GM12864 (cell line): Measurements from ENCODE around the gene RNF123.

Experiments used
- DNase-seq: peaks from one replicate; pipeline ENCODE4 v3.0.0-alpha.2; 2011; ENCODE audit warnings: low read depth
- H3K4me3 ChIP-seq: 2 replicates; pipeline ENCODE4 v1.5.1; 2011; ENCODE audit warnings: mild to moderate bottlenecking, low read depth, low read length, control low read depth
- CTCF ChIP-seq: IDR thresholded peaks from 2 replicates; pipeline ENCODE4 v1.5.1; 2011; ENCODE audit warnings: low read depth, mild to moderate bottlenecking, moderate library complexity, low read length, control low read depth, inconsistent platforms; ENCODE audit errors: missing control alignments

The RNF123 gene

GRCh38 chr3:49665822-49666519, 23.4 kb upstream of the RNF123 start:
- no peak for DNase-seq
- TF ChIP-seq CTCF: no peak
- H3K4me3 ChIP-seq: no peak overlapping the region

- H3K4me3 ChIP-seq: no peak overlapping the region
- DNase-seq: no peak
- no peak for TF ChIP-seq CTCF
Measured at GRCh38 chr3:49666592-49666991, 22.8 kb upstream of the RNF123 start.

DNA sequence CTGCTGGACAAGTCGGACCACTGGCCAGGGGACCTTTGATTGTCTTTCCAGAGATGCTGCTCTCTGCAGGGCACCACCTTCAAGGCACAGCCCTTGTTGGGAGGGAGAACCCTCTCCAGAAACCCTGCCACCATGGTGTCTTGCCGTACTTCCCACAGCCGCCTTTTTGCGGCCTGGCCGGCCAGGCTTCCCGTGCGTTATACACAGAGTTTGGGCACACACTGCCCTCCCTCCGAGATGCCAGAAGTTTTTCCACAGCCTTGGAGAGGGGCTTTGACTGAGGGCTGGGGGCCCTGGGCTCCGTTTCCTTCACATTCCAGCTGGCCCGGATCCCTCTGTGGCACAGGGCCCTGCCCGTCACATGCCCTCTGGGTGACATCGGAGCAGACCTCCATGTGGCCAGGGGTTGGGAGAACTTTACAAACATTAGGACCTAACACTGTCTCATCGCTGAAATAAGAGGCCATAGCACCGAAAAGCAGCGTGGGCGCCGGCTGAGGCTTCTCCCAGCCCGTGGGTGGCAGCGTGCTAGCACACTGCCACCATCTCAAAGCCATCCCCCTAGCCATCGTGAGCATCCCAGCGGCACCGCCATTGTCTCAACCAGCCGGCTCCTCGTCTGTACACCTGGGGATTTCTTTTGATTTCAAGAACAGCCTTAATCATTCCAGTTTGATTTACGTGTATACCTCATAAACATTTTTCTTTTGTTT, 21.5 kb upstream of the RNF123 start:
- no peak overlapping the region for H3K4me3 ChIP-seq
- DNase-seq: no peak

DNA sequence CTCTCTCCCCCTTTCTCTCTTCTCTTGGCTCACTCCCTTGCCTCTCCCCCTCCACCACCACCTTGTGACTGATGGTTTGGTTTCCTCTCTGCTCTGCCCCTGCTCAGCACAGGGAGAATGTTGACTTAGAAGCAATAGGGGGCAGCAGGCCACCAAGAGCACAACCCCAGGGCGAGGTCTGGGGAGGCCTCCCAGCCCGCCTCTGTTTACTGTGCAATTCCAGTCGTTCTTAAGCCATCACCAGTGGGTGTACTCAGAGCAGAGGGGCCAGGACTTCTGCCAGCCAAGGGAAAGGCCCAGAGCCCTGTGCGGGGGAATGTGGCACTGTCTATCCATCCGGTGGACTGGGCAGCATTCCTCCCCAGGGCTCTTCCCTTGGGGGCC, 21.0 kb upstream of the RNF123 start:
- no peak for DNase-seq
- TF ChIP-seq CTCF: no peak
- H3K4me3 ChIP-seq: no peak overlapping the region

More for the DNA sequence above, 21.5 kb upstream of the RNF123 start:
- no peak for TF ChIP-seq CTCF

GRCh38 chr3:49668861-49669260, 20.5 kb upstream of the RNF123 start:
- TF ChIP-seq CTCF: no peak
- H3K4me3 ChIP-seq: no peak overlapping the region

DNA sequence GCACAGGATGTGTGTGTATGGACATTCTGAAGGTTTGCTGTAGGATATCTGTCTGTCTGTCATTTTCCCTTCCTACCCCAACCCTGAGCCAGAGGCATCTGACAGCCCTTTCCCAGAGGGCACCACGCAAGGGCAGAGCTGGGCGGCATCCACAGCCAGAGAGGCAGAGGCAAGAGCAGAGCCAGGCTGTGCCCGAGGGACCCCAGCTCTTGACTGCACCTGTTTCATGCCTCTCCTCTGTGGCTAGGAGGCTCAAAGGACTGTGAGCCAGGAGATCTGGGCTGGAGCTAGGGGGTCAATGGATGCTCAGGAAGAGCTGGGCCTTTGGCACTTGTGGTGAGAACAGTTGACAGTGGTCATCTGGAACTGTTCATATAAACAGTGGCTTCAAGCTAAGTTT, 20.0 kb upstream of the RNF123 start:
- no peak overlapping the region for H3K4me3 ChIP-seq
- no peak for DNase-seq
- TF ChIP-seq CTCF: no peak

More at GRCh38 chr3:49668861-49669260, 20.5 kb upstream of the RNF123 start:
- DNase-seq: no peak

DNA sequence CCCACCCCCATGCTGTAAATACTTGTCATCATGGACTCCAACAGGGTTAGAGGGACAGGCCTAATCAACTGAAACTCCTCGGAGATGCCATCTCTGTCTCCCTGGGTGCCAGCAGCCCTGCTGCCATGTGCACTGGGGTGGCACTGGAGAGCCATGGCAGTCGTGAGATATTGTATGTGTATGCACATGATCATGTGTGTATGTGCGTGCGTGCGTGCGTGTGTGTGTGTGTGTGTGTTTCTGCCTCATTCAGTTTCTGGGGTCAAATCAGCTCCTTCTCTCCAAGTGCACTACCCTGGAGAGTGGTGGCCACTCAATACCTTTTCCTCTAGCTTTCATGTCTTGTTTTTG, 18.4 kb upstream of the RNF123 start:
- TF ChIP-seq CTCF: no peak
- no peak for DNase-seq
- no peak overlapping the region for H3K4me3 ChIP-seq
